22Rv1 (cell line): ENCODE data around the gene SFXN3.

ENCODE experiments used
- CTCF ChIP-seq: fragments of 450-650 bp; IDR thresholded peaks from 2 replicates; pipeline ENCODE4 v1.5.1; 2017; ENCODE audit warnings: mild to moderate bottlenecking
- ZFX ChIP-seq: fragments of 450-650 bp; IDR thresholded peaks from 2 replicates; pipeline ENCODE4 v1.6.1; 2017; ENCODE audit warnings: antibody characterized with exemption, borderline replicate concordance

- TF ChIP-seq CTCF (no peak), ZFX (no peak)
Observed at GRCh38 chr10:101038484-101038883, 7.5 kb downstream of the SFXN3 start.
